GM23338 (cell line): ENCODE measurements around the gene HTR7. TPM values are rescaled to one million over a fixed set of nuclear protein-coding genes. Genes with fewer than 3 reads are reported as not detected.

Experiments used
- ATAC-seq: fragments of 200-7000 bp; cut with Tn5 transposase; 3 replicates; pipeline ENCODE4 v1.9.1; 2020
- DNase-seq: peaks from one replicate; pipeline ENCODE4 v3.0.0-alpha.2; 2015; ENCODE audit warnings: low spot score
- H2AFZ ChIP-seq: fragments of 200-600 bp; sonication (generic); 2 replicates; pipeline ENCODE4 v1.8.0; 2016; ENCODE audit warnings: antibody characterized with exemption, mild to moderate bottlenecking, moderate library complexity
- H3F3A ChIP-seq: fragments of 200-600 bp; sonication (generic); replicated peaks from 2 replicates; pipeline ENCODE4 v1.8.0; 2017; ENCODE audit warnings: antibody characterized with exemption, mixed run types, low read depth
- H3K27ac ChIP-seq: fragments of 200-600 bp; sonication (generic); 2 replicates; pipeline ENCODE4 v1.6.1; 2016; ENCODE audit warnings: low read depth
- H3K27me3 ChIP-seq: fragments of 200-600 bp; sonication (generic); 2 replicates; pipeline ENCODE4 v1.8.0; 2016; ENCODE audit warnings: mild to moderate bottlenecking, mixed run types, moderate library complexity; ENCODE audit not compliant: insufficient read depth
- H3K36me3 ChIP-seq: fragments of 200-600 bp; sonication (generic); 2 replicates; pipeline ENCODE4 v1.8.0; 2016; ENCODE audit warnings: mild to moderate bottlenecking; ENCODE audit not compliant: insufficient read depth
- H3K4me1 ChIP-seq: fragments of 200-600 bp; sonication (generic); 2 replicates; pipeline ENCODE4 v1.8.0; 2016; ENCODE audit warnings: mild to moderate bottlenecking, moderate library complexity; ENCODE audit not compliant: insufficient read depth
- H3K4me2 ChIP-seq: fragments of 200-600 bp; sonication (generic); 2 replicates; pipeline ENCODE4 v1.7.1; 2017; ENCODE audit warnings: mixed run types
- H3K4me3 ChIP-seq: fragments of 200-600 bp; sonication (generic); 2 replicates; pipeline ENCODE4 v1.6.1; 2016; ENCODE audit warnings: mixed run types
- H3K79me2 ChIP-seq: fragments of 200-600 bp; sonication (generic); replicated peaks from 2 replicates; pipeline ENCODE4 v1.8.0; 2017; ENCODE audit warnings: mild to moderate bottlenecking; ENCODE audit not compliant: insufficient read depth
- H3K9me2 ChIP-seq: fragments of 200-600 bp; sonication (generic); 2 replicates; pipeline ENCODE4 v1.8.0; 2017; ENCODE audit not compliant: insufficient read depth
- H4K20me1 ChIP-seq: fragments of 200-600 bp; sonication (generic); replicated peaks from 2 replicates; pipeline ENCODE4 v1.8.0; 2017; ENCODE audit warnings: mild to moderate bottlenecking; ENCODE audit not compliant: insufficient read depth
- H3K27ac Mint-ChIP-seq: 2 replicates; pipeline ENCODE4 v1.8.0; 2020; ENCODE audit warnings: inconsistent platforms, mild to moderate bottlenecking, moderate library complexity, mixed read lengths
- H3K27me3 Mint-ChIP-seq: 3 replicates; pipeline ENCODE4 v1.8.0; 2022; ENCODE audit warnings: low read depth, mild to moderate bottlenecking, moderate library complexity, mixed read lengths, inconsistent platforms; ENCODE audit not compliant: insufficient read depth, poor library complexity
- H3K36me3 Mint-ChIP-seq: 3 replicates; pipeline ENCODE4 v1.8.0; 2021; ENCODE audit warnings: low read depth, mild to moderate bottlenecking, inconsistent platforms, moderate library complexity, mixed read lengths
- H3K4me1 Mint-ChIP-seq: 3 replicates; pipeline ENCODE4 v1.8.0; 2020; ENCODE audit warnings: mild to moderate bottlenecking, inconsistent platforms, mixed read lengths
- H3K4me3 Mint-ChIP-seq: 3 replicates; pipeline ENCODE4 v1.8.0; 2021; ENCODE audit warnings: moderate library complexity, mild to moderate bottlenecking, inconsistent platforms, mixed read lengths
- H3K9me3 Mint-ChIP-seq: 3 replicates; pipeline ENCODE4 v1.8.0; 2020; ENCODE audit warnings: moderate library complexity, mild to moderate bottlenecking, inconsistent platforms, mixed read lengths
- CREB1 ChIP-seq: fragments of 250-450 bp; sonication (Bioruptor Pico); IDR thresholded peaks from 2 replicates; pipeline ENCODE4 v1.5.0; 2020; ENCODE audit warnings: low read depth, mild to moderate bottlenecking, moderate library complexity
- CTCF ChIP-seq, 2 experiments: fragments of 200-600 bp in 1 of 2; sonication (generic) in 1 of 2; conservative IDR thresholded peaks; 2 replicates each; pipeline versions ENCODE4 v1.5.1 to v1.6.1; 2016 to 2017; ENCODE audit warnings: antibody characterized with exemption in 2 of 2, low read depth in 2 of 2, mild to moderate bottlenecking in 2 of 2, moderate library complexity in 1 of 2
- ETS1 ChIP-seq: IDR thresholded peaks from 2 replicates; pipeline ENCODE4 v1.6.1; 2016; ENCODE audit warnings: antibody characterized with exemption
- EZH2 ChIP-seq: fragments of 200-600 bp; sonication (generic); IDR thresholded peaks from one replicate; pipeline ENCODE4 v1.8.0; 2017; ENCODE audit warnings: antibody characterized with exemption, mild to moderate bottlenecking, low read depth; ENCODE audit not compliant: unreplicated experiment
- EZH2phosphoT487 ChIP-seq: fragments of 200-600 bp; sonication (generic); IDR thresholded peaks from one replicate; pipeline ENCODE4 v1.8.1; 2018; ENCODE audit warnings: antibody characterized with exemption; ENCODE audit not compliant: unreplicated experiment
- JUNB ChIP-seq: IDR thresholded peaks from one replicate; pipeline ENCODE4 v1.6.1; 2016; ENCODE audit warnings: antibody characterized with exemption; ENCODE audit not compliant: unreplicated experiment
- NANOG ChIP-seq: IDR thresholded peaks from 2 replicates; pipeline ENCODE4 v1.6.1; 2016; ENCODE audit warnings: antibody characterized with exemption, borderline replicate concordance
- POLR2AphosphoS5 ChIP-seq: IDR thresholded peaks from 2 replicates; pipeline ENCODE4 v1.6.1; 2016; ENCODE audit warnings: antibody characterized with exemption, low read depth
- REST ChIP-seq: IDR thresholded peaks from one replicate; pipeline ENCODE4 v1.6.1; 2018; ENCODE audit warnings: antibody characterized with exemption; ENCODE audit not compliant: unreplicated experiment
- STAT1 ChIP-seq: IDR thresholded peaks from one replicate; pipeline ENCODE4 v1.6.1; 2016; ENCODE audit warnings: antibody characterized with exemption; ENCODE audit not compliant: unreplicated experiment
- ZNF114 ChIP-seq: fragments of 250-450 bp; sonication (Bioruptor Pico); IDR thresholded peaks from 2 replicates; pipeline ENCODE4 v1.5.0; 2020; ENCODE audit warnings: mild to moderate bottlenecking, moderate library complexity
- ZNF331 ChIP-seq: fragments of 250-450 bp; sonication (Bioruptor Pico); IDR thresholded peaks from 2 replicates; pipeline ENCODE4 v1.5.0; 2020; ENCODE audit warnings: low read depth, mild to moderate bottlenecking, moderate library complexity
- ZNF462 ChIP-seq: fragments of 250-450 bp; sonication (Bioruptor Pico); IDR thresholded peaks from 2 replicates; pipeline ENCODE4 v1.5.0; 2020; ENCODE audit warnings: mild to moderate bottlenecking, moderate library complexity
- polyA plus RNA-seq: library from polyadenylated mRNA; unstranded; fragments of >200 nt; fragmentation: Nextera tagmentation; extraction: Ambion mirVana; gene quantifications from 2 replicates; pipeline ENCODE4 v1.2.1, GENCODE V29; 2016
- total RNA-seq: library from RNA; depleted of rRNA; stranded (reverse); fragments of >200 nt; shearing (Covaris generic); gene quantifications from 2 replicates; pipeline ENCODE4 v1.2.3, GENCODE V29; 2014

Gene HTR7
- total and polyA plus RNA-seq, 2 experiments from 2014 or later, result 7.0 to 42.2 TPM

- H3K4me1 ChIP-seq, result peaks cover 19% of the 10 kb centered on the region
- Mint-ChIP-seq H3K4me1 (peaks cover 20% of the 10 kb centered on the region; the same call in 2 of the 3 replicates), H3K27ac (peak overlapping the region; percentile 97; the same call in 1 of the 2 replicates), H3K36me3 (peaks cover 27% of the 10 kb centered on the region), H3K9me3 (peaks cover 16% of the 10 kb centered on the region), H3K27me3 (no peaks in the 10 kb centered on the region), H3K4me3 (peak overlapping the region; percentile 94)
- no peak overlapping the region for H2AFZ ChIP-seq
- peak overlapping the region; percentile 87 for H3K4me2 ChIP-seq
- peaks cover 36% of the 10 kb centered on the region for H3K79me2 ChIP-seq
- no peak for TF ChIP-seq CTCF (conservative IDR thresholded peaks at IDR 0.05; ENCODE audit: low read depth in 2 of 2)
- no peak for TF ChIP-seq ZNF331
- no peak for TF ChIP-seq ZNF462 (CRISPR knock-in tag)
- TF ChIP-seq POLR2AphosphoS5, result no peak
- no peak for TF ChIP-seq CREB1
- no peak for TF ChIP-seq REST
- TF ChIP-seq ETS1, result no peak
- TF ChIP-seq EZH2phosphoT487, result no peak
- TF ChIP-seq ZNF114, result no peak
- TF ChIP-seq JUNB, result no peak
- TF ChIP-seq EZH2, result no peak
- TF ChIP-seq NANOG, result no peak
- no peak for TF ChIP-seq STAT1
- H3F3A ChIP-seq, result no peaks in the 10 kb centered on the region
- peaks cover 10% of the 10 kb centered on the region for H3K36me3 ChIP-seq
- ATAC-seq (no peak), DNase-seq (no peak)
- no peaks in the 10 kb centered on the region for H3K27me3 ChIP-seq
- H4K20me1 ChIP-seq, result peaks cover 8% of the 10 kb centered on the region; the same call in 1 of the 2 replicates
- peak overlapping the region; percentile 72 for H3K4me3 ChIP-seq
- no peak overlapping the region for H3K27ac ChIP-seq
- 0 out of 2 replicates have a peak, but pooled peaks cover 4% of the 10 kb centered on the region for H3K9me2 ChIP-seq
Measured at GRCh38 chr10:90872648-90873020, 14.8 kb upstream of the HTR7 start.
